Measurements from ENCODE around the gene HPCA. TPM values are rescaled to one million over a fixed set of nuclear protein-coding genes. Genes with fewer than 3 reads are reported as not detected.

Gene HPCA
- total and polyA plus RNA-seq, 2 of the 13 experiments (the other 11 are each of a cell fraction or from before 2014, with no cell fraction given) = not detected

DNA sequence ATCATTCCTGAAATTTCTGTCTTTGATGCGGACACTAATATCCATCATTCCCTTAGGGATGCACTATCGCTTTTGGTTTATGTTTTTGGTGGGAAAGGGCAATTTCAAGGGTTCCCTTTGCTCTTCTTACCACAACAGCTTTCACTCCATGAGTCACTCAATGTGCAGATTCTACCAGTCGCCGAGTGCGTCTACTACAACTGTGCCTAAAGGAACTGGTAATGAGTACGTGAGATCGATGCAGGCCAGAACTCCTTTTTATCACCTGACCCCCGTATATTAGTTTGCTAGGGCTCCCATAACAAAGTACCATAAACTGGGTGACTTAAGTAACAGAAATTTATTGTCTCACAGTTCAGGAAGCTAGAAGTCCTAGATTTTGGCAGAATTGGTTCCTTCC is 42.4 kb downstream of the HPCA start:
- no peaks in the 10 kb centered on the region for H3K9me3 ChIP-seq (ENCODE audit: low read length)
- ATAC-seq = no peak
- no peak overlapping the region for H3K4me3 ChIP-seq (replicated peaks in 1 of 3; ENCODE audit: insufficient read depth in 1 of 3, low read depth in 2 of 3, low read length in 3 of 3)
- in situ Hi-C loops (cut with HindIII; ENCODE audit: extremely low pct_ligation_motif_present, low pct_unique_long_range_greater_than_20kb) = loop anchor here (5.0 kb wide), 1 partner anchor 79 kb away; no protein-coding TSS in a partner anchor
- no TSS peak for BruUV-seq (replicated peaks)
- H3K27me3 ChIP-seq (ENCODE audit: control insufficient read depth in 1 of 2, insufficient read depth in 2 of 2, low read length in 2 of 2) = peaks cover 0 to 23% of the 10 kb centered on the region in 2 experiments; a peak in 3 of 5 replicates
- TF ChIP-seq GZF1 (CRISPR knock-in tag; IDR thresholded peaks at IDR 0.05) = no peak
- no peak for TF ChIP-seq KLF9 (CRISPR knock-in tag; IDR thresholded peaks at IDR 0.05; ENCODE audit: low read depth)
- no peak for TF ChIP-seq PRDM4 (CRISPR knock-in tag; IDR thresholded peaks at IDR 0.05; ENCODE audit: borderline replicate concordance)
- TF ChIP-seq ZNF33B (CRISPR knock-in tag; IDR thresholded peaks at IDR 0.05) = no peak
- no peak for TF ChIP-seq NFAT5 (CRISPR knock-in tag; IDR thresholded peaks at IDR 0.05)
- no peak for TF ChIP-seq ZNF235 (CRISPR knock-in tag; IDR thresholded peaks at IDR 0.05; ENCODE audit: borderline replicate concordance)
- no peak for TF ChIP-seq SMARCC2 (IDR thresholded peaks at IDR 0.05)
- no peak for TF ChIP-seq ZKSCAN8 (CRISPR knock-in tag; IDR thresholded peaks at IDR 0.05; ENCODE audit: borderline replicate concordance)
- TF ChIP-seq KLF12 (CRISPR knock-in tag; IDR thresholded peaks at IDR 0.05; ENCODE audit: borderline replicate concordance) = no peak
- TF ChIP-seq ADNP (CRISPR knock-in tag; IDR thresholded peaks at IDR 0.05) = no peak
- TF ChIP-seq TAF15 (IDR thresholded peaks at IDR 0.05; ENCODE audit: low read depth, low read length, poor library complexity, severe bottlenecking) = no peak
- no peak for TF ChIP-seq ZNF124 (CRISPR knock-in tag; IDR thresholded peaks at IDR 0.05)
- no peak for TF ChIP-seq BRD4 (CRISPR knock-in tag; IDR thresholded peaks at IDR 0.05)
- no peak for TF ChIP-seq PRMT3 (CRISPR knock-in tag; IDR thresholded peaks at IDR 0.05; ENCODE audit: borderline replicate concordance, low read depth)
- no peak for TF ChIP-seq SP1 (IDR thresholded peaks at IDR 0.05)
- TF ChIP-seq SP1 (CRISPR knock-in tag; IDR thresholded peaks at IDR 0.05) = no peak
- DNase-seq (ENCODE audit: low spot score) = no peak
- H3K4me1 ChIP-seq (ENCODE audit: insufficient read depth, low read length) = peaks cover 25% of the 10 kb centered on the region
- no peak overlapping the region for H3K27ac ChIP-seq (ENCODE audit: extremely low read length, insufficient read depth, low read length)
- no peaks in the 10 kb centered on the region for H4K20me1 ChIP-seq (ENCODE audit: insufficient read depth, low read length)
- ChIA-PET CTCF (ENCODE audit: low intra/inter-chr PET ratio, low total read pairs) (no interaction called here), POLR2A (no interaction called here)
- H2AFZ ChIP-seq (ENCODE audit: low read length) = no peak overlapping the region
- intact Hi-C loops (cut with micrococcal nuclease; ENCODE audit: unreplicated experiment) = no loop called here
- no peaks in the 10 kb centered on the region for H3K79me2 ChIP-seq (ENCODE audit: insufficient read depth, low read length)
- FAIRE-seq = no peak
- H3K9ac ChIP-seq (ENCODE audit: insufficient read depth, low read depth, low read length) = no peak overlapping the region
- H3K36me3 ChIP-seq (replicated peaks in 1 of 2; ENCODE audit: control insufficient read depth in 1 of 2, insufficient read depth in 2 of 2, low read length in 2 of 2) = no peaks in the 10 kb centered on the region
- H3K4me2 ChIP-seq (ENCODE audit: low read depth, low read length) = no peak overlapping the region
- 50% methylated on average over 8 of the region's 8 CpGs for WGBS (ENCODE audit: low lambda C conversion rate)
